ENCODE measurements around the gene C13orf46.

C13orf46 gene

DNA sequence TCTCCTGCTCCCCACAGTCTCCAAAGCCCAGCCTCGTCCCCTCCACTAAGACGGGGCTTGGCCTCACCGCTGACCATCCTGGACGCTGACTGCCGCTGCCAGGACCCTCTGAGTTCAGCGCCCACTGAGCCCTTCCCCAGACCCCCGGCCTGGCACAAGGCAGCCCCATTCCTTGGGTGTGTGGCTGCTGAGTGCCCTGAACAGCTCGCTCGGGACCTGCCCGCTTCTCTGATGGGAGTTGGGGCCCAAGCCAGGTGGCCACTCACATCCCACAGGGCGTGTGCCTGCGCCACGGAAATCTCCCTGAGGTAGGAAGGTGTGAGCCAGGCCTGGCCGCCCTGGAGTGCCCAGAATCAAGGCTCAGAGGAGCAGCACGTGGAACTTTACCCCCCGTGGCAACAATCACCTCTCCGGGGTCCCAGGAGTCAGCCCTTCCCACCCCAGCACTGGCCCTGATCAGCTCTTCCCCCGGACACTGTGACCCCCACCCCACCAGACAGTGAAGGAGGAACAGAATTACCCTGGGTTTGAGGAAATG lies 20.8 kb downstream of the C13orf46 start:
- no peak for DNase-seq

DNA sequence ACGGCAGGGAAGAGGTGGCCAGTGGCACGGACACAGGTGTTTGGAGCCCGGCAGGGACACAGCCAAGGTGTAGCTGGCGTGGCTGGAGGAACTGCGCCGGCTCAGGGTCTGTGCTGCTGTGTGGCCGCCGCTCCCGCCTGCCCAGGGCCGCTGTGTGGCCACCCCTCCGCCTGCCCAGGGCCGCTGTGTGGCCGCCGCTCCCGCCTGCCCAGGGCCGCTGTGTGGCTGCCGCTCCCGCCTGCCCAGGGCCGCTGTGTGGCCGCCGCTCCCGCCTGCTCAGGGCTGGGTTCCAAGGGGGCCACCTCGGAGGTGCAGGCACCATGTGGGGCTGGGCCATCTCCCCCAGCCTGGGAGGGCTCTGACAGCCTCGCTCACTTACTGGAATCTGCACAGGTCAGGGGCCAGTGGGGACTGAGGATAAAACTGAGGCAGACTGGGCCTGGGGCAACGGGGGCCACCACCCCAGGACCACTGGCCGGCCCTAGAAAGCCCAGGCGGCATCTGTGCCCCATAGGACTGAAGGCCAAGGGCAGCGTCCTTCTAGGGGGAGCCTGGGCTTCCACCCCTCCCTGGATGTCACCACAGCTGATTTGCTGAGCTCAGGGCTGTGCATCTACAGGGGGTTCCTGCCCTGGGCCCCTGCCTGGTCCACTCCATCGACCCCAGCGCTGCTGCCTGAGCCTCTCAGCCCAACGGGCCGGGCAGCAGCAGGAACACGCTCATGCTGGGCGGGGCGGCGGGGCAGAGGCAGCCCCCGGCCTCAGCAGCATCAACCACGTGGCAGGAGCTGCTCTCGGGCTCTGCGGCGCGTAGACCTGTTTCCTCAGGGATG lies 21.5 kb downstream of the C13orf46 start:
- DNase-seq: no peak

DNA sequence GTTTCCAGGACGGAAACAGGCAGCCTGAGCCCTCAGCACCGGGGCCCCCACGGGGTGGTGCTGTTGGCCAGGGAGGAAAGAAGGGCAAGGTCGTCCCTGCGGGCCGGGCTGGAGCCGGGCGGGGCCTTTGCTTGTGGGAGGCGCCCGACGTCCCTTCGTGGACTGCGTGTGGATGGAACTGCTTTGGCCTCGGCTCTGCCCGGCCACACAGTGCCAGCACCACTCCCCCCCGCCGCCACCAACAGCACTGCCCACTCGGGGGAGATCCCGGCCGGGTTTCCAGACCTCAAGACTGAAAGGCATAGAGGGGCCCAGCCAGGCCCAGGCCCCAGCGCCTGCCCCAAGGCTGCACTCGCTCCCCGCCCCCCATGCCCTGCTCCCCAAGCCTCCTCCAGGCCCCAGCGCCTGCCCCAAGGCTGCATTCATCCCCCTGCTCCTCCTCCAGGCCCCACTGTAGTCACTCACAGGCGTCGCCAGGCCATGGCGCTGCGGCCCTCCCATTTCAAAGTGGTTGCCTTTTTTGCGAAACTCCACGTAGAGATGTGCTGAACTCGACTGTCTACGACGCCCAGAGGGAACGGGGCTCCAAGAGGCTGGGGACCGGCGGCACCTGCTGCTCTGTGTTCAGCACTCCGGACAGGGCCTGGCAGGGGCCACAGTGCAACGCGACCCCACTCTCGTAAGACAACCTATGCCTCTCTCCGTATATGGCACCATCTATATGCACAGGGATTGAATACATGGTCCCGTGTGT lies 22.5 kb downstream of the C13orf46 start:
- DNase-seq: no peak

DNA sequence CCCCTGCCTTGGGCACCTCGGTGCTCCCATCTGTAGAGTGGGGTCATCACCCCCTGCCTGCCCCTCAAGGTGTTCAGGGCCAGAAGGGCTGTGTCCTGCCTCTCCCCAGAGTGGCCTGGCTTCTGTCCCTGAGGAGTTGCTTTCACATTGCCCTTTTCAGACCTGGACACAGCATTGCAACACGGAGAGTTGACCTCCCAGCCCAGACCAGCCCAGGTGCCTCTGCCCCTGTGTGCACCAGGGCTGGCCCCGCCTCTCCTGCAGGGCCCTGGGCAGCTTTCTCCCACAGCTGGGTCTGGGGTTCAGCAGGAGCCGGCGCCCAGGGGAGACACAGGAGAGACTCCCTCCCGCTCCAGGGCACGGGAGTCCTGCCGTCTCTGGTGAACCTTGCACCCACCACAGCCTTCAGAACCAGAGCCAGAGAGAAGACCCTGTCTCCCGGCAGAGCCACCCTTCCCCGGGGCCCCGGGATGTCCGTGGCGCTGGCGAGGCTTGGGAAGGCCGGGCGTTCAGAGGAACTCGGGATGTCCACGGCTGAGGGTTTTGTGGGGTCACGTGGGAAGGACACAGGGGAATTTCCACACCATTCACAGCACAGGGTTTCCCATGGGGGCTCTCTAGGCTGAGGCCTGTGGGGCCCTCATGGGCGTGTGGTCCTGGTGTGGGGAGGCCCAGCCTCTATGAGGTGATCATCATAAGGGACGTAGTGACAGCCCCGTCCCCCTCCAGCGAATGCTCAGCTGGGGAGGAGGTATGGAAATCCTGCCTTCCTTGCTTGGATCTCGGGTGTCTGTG lies 23.2 kb downstream of the C13orf46 start:
- no peak for DNase-seq

DNA sequence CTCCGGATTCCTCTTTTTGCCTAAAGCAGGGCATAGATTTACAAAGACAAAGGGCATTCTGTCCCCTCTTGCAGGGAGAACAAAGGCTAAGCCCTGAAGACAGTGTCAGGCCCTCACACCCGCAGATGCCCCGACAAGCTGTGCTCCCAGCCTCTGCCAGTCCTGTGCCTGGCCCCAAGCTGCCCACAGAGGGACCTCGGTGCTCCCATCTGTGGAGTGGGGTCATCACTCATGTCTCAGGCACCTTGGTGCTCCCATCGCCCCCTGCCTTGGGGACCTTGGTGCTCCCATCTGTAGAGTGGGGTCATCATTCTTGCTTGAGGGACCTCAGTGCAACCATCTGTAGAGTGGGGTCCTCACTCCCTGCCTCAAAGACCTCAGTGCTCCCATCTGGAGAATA lies 24.3 kb downstream of the C13orf46 start:
- DNase-seq: no peak

DNA sequence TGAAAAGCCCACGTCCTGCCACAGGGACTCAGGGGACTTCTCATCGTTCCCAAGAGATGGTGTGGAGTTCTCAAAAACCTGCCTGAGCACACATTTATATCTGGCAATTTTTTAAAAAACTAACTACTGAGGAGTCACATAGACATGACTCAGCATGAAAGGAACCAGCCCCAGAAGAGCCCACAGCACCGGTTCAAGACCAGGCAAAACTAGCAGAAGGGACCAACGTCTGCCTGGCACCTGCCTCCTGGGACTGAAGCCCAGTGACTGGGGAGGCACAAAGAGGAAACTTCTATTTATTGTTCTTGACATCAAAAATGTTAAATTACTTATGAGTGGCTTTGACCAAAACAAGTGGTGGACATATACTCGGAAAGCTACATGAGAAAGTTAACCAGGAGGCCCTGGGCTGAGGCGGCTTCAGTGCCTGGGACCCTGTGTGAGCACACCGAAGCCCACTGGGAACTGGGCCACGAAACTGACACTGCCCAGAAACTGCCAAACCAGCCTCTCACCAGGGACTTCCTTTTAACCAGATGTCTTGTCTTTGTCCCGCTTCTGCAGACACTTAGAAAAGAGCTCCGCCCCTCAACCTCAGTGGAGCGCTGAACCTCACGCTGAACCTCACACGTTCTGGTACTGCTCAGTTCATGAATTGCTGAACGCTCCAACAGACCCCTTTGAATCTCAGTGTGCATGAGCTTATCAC lies 25.7 kb downstream of the C13orf46 start:
- DNase-seq: no peak

DNA sequence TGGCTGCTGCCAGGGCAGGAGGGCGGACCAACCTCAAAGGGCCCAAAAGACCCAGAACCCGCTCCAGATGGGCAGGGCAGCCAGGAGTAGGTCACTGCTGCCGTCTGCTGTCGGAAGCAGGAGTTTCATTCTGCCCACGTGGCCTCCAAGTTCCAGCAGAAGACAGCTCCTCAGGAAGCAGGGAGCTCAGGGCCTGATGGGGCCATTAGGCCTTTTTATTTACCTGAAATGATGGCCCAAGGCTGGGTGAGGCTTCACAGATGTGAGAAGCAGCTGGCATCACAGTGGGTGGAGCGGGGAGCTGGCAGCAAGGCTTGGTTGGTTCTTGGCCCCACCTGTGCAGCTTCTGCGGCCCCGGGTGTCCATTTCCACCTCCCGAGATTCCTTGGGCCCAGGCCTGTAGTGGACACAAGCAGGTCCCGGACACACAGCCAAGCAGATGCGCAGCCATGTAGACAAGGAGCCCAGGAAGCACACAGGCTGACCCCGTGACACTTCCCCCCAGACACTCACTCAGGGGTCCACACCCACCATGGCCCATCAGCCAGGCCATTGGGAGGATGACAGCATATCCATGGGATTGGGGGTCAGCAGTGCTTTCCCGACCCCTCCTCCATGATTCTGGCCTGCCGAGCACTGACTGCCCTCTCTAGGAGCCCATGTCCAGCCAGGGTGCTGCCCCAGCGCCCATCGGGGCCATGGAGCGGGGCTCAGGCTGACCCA lies 26.4 kb downstream of the C13orf46 start:
- no peak for DNase-seq

DNA sequence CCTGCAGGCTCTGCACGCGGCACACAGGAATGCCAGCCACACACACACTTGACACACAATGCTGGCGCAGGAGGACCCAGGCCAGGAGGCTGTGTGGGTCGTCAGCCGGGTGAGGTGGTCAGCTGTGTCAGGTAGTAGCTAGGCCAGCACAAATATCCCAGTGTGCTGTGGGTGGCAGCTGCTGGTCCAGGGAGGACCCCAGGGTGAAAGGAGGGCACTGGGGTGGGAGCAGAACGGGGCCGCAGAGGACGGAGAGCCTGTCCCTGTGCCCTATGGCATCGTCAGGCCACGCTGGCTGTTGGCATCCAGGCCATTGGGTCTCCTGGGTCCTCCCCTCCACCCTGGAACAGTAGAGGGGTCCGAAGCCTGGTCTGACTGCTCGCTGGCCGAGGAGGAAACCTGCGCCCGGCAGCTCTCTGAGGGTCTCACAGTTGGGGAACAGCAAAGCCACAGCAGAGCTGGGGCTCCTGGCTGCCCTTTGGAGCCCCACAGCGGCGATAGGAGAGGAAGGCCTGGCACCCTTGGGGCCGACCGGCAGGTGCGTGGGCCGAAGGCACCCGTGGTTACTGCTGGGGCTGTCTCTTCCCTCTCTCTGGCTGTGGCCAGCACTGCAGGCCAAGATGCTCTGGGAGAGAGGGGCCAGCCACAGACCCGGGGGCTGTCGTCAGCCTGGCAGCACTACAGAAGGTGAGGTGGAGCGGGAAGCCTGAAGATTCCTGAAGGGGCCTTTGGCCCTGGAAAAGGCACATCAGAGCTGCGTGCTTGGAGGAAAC lies 27.3 kb downstream of the C13orf46 start:
- DNase-seq: no peak

DNA sequence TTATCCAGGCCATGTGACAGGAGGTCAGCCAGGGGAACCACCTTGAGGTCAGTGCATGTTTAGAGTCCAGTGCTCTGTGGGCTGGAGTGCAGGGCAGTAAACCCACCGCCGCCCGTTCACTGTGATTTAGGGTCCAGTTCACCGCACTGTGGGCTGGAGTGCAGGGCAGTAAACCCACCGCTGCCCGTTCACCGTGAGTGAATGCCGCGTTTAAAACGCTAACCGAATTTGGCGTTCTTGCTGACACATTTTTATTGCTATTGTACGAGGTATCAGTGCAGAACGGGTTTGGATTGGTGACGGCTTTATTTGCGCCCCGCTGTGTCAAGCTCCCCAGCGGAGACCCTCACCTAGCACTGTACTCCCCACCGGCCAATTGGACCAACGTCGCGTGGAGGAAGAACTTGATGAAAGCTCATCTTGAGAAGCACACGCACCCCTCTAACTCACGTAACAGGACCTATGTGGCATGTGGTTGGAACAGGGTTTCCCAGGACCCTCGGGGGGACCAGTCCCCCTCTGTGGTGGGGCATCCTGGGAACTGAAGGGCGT lies 27.9 kb downstream of the C13orf46 start:
- DNase-seq: no peak

DNA sequence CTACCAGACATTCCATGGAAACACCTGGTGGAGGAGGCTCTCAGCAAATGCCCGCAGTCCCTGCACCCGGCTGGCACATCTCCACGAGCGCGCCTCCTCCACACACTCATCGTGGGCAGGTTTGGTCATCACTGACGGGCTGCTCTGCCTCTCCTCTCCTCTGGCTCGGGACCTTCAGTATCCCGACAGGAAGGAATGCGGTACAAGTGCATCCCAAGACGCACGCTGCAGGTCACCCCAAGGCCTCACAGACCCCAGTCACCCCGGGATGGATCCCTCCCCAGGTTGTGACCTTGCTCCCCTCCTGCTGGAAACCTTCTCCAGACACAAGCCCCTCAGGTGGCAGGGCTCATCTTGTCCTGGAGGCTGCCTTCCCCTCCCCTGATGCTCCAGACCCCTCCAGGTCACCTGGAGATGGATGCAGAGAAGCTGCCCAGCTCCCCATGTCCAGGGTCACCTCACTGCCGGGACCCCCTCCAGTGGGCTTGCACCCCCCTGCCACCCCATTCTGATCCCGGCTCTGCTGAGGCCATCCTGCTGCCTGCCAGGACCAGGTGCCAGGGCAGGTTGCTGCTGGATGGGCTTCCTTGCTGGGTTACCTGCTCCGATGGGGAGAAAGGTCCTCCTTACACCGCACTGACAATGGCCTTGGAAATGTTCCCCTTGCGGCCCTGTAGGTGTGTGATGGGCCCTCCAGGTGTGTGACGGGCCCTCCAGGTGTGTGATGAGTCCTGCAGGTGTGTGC lies 29.9 kb downstream of the C13orf46 start:
- DNase-seq: no peak

DNA sequence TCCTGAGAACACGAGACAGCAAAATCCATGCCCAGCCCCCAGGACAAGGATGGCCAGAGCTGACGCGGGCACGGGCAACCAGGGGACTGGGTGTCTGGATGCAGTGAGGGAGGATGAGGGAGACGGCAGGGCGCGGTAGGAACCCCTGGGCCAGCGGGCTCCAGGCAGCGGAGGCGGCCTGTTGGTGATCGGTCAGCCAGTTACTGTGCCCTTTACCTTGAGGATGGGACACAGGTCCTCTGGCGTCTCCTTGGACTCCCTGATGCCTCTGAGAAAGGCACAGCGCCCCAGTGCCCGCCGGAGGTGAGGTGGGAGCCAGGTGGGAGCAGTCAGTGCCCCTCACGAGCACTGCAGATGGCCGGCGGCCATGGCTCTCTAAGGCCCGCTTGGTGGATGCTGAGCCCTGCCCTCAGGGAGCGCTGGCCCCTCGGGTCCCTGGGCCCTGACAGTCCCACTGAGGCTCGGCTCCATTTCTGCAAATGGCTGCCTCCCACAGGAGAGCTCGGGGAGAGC lies 31.2 kb downstream of the C13orf46 start:
- no peak for DNase-seq

DNA sequence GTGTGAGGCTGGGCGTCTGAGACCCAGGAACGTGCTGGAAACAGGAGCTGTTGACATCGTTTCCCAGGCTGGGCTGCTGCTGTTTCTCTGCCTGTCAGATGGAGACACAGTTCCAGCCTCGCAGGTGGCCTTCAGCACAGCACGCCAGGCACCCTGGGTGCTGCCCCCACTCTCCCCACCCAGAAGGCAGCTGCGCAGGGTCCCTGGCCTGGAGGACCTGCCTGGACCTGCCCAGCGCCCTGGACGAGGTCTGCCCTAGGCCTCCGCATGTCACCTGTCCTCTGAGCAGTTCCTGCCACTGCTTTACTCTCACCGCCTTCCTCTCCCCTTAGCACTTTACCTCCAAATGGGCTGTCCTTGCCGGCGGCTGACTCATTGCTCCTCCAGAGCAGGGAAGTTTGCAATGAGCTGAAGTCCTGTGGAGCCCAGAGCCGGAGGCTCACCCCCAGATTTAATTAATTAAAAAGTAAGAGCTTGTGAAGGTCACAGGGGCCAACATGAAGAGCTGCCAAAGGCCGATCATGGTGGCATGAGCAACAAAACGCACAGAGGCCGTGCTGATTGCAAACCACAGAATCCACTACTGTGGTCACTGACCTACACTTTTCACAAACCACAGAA lies 32.2 kb downstream of the C13orf46 start:
- DNase-seq: no peak

DNA sequence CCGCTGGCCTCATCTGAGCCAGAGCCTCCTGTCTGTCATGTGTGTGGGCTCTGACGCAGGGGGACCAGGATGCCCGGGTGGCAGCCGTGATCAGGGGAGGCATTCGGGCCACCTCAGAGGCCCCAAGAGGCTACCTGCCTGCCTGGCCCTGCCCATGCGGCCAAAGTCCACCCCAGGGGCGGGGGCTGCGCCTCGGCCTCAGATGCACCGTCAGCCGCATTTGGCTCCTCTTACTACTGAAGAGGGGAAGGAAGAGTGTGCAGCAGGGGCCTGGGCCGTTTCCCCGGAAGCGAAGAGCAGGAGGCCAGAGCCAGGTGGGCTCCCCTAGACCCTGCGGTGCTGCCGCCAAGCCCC lies 34.0 kb downstream of the C13orf46 start:
- no peak for DNase-seq

DNA sequence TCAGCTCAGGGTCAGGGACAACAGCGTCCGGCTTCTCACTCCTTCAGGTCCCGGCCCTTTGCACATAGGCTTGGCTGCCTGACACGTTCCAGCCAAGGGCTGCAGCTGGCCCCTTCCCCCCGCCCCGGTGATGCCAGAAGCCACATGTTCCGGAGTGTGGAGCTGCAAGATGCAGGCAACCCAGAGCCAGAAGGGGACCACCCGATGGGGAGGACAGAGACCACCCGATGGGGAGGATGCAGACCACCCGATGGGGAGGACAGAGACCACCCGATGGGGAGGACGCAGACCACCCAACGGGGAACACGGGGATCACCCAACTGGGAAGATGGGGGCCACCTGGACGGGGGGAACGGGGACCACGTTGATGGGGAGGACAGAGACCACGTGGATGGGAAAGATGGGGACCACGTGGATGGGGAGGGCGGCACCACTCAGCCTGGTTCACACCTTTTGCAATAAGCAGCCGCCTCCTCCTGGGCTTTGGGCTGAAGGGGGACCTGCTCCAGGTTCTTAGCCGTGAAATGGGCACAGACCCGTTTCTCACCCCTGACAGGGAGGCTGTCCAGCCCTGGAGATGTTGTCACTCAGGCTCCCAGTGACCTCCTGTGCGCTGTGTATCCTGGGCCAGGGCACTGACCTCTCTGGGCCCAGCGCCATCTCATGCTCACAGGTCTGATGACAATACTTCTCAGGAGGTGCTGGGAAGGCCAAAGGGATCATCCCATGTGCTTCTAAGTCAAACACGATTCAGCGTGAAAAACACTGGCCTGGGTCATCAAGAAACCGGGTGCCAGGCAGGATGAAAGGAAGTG lies 34.5 kb downstream of the C13orf46 start:
- DNase-seq: no peak

DNA sequence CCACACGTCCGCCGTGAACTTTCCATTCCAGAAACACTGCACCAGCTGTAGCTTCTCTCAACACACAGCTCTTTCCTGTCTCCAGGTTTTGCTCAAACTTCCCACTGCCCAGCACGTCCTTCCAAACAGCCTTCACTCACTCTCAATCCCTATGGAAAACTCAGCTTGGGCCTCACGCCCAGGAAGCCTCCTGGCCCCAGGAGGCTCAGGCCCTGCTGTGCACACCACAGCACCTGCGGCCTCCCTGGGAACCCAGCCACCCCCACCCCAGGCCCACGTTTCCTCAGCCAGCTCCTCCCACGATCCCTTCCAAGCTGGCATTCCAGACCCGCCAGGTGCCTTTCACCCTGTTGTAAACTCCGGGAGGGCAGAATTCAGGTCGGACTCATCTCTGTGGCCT lies 35.2 kb downstream of the C13orf46 start:
- no peak for DNase-seq

DNA sequence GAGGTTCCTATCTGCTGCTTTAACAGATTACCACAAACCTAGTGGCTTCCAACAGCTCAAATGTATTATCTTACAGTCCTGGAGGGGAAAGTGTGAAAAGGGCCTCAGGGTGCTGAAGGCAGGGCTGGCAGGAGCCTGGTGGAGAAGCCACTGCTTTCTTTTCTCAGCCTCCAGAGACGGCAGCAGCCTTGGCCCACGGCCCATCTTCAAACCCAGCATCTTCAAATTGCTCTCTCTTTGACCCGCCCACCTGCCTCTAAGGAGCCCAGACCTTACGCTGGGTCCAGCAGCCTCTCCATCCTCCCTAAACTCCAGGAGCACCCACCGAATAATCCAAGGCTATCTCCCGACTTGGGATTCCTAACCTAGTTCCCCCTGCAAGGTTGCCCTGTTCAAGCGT lies 35.6 kb downstream of the C13orf46 start:
- DNase-seq: no peak

DNA sequence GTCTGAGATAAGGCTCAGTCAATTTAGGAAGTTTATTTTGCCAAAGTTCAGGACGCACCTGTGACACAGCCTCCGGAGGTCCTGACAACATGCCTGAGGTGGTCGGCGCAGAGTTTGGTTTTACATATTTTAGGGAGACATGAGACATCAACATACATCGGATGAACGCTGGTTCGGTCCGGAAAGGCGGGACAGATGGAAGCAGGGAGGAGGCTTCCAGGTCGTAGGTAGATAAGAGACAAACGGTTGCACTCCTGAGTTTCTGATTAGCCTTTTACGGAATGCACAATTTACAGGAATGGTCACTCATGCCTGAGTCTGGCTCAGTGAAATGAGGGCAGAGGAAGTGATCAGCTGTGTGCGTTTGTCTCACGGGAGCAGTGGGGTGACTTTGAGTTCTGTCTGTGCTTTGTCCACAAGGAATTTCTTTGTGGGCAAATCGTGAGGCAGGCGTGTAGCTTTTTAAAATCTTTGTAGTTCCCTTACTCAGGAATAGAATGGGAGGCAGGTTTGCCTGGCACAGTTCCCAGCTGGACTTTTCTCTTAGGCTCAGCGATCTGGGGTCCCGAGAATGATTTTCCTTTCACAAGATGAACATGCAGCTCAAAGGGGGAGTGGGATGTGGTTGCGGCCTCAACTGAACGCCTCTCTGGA lies 36.2 kb downstream of the C13orf46 start:
- no peak for DNase-seq

DNA sequence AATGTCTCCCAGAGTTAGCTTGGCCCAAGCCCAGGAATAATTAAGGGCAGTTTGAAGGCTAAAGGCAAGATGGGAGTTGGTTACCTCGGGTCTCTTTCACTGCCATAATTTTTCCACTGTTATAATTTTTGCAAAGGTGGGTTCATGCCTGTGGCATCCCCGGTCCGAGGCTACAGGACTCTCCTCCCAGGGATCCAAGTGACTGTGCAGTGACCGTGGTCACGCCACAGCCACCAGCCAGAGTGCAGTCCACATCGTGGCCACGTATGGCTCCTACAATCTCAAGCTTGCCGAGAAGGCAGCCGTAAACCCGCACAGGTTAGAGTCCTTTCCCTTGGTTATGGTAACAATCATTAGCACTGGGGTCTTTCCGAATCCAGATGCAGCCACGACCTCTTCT lies 36.8 kb downstream of the C13orf46 start:
- DNase-seq: no peak

Measured in central memory CD4-positive, alpha-beta T cell (primary cell).